Measurements from ENCODE around the gene TAS2R1. TPM values are rescaled to one million over a fixed set of nuclear protein-coding genes. Genes with fewer than 3 reads are reported as not detected.

TAS2R1 gene
- total and polyA plus RNA-seq, 2 donors from 2014 or later = not detected

DNA sequence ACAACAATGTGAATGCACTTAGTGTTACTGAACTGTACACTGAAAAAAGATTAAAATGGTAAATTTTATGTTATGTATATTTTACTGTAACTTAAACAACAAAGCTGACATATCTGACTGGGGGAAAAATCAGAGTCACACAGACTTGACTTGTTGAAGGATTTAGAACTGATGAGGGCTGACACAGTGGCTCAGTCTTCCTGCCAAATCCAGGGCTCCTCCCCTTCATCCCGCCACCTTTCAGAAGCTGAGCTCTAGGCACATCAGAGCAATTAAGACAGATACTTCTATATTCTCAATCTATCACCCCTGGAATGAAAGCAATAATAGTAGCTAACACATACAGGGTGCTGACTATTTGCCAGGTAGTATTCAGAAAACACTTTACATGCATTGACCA, 27.7 kb upstream of the TAS2R1 start:
- no peak for DNase-seq
- Histone ChIP-seq H3K9ac (ENCODE audit: low read length in 3 of 3) (no peak overlapping the region), H3K4me3 (ENCODE audit: low read length in 3 of 3) (no peak overlapping the region), H3K27me3 (ENCODE audit: control insufficient read depth, insufficient read depth, low read length) (no peaks in the 10 kb centered on the region), H3K27ac (ENCODE audit: low read depth in 2 of 2, low read length in 2 of 2) (no peak overlapping the region), H3K9me3 (ENCODE audit: control insufficient read depth in 2 of 3, insufficient read depth in 1 of 3, low read length in 3 of 3) (peaks cover 0 to 6% (median 0%) of the 10 kb centered on the region in 3 donors), H3K4me1 (ENCODE audit: control insufficient read depth in 2 of 3, insufficient read depth in 2 of 3, low read depth in 1 of 3, low read length in 3 of 3) (no peaks in the 10 kb centered on the region), H3K36me3 (ENCODE audit: control insufficient read depth in 2 of 3, insufficient read depth in 3 of 3, low read length in 3 of 3) (no peaks in the 10 kb centered on the region)
- intact Hi-C loops (cut with DNase I) = no loop called here
- no peak for FAIRE-seq
- TF ChIP-seq, protein P1, sequence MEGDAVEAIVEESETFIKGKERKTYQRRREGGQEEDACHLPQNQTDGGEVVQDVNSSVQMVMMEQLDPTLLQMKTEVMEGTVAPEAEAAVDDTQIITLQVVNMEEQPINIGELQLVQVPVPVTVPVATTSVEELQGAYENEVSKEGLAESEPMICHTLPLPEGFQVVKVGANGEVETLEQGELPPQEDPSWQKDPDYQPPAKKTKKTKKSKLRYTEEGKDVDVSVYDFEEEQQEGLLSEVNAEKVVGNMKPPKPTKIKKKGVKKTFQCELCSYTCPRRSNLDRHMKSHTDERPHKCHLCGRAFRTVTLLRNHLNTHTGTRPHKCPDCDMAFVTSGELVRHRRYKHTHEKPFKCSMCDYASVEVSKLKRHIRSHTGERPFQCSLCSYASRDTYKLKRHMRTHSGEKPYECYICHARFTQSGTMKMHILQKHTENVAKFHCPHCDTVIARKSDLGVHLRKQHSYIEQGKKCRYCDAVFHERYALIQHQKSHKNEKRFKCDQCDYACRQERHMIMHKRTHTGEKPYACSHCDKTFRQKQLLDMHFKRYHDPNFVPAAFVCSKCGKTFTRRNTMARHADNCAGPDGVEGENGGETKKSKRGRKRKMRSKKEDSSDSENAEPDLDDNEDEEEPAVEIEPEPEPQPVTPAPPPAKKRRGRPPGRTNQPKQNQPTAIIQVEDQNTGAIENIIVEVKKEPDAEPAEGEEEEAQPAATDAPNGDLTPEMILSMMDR (IDR thresholded peaks at IDR 0.05; ENCODE audit: borderline replicate concordance, extremely low read depth, insufficient read depth) = no peak

DNA sequence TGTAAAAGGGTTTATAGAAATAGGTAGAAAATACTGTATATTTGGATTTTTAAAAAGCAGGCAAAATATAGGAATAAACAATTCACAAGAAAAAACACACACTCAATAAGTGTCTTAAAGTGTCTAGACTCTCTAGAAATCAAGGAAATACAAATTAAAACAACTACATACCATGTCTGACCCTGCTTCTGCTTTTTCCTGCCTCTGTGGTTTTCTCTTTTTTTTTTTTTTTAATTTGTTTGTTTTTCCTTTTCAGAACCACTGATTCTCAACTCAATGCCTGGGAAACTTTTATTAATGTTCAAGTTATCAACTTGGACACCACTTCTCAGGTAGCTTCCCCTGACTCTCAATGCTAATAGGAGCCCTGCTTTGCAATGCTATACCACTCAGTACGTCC, 25.5 kb upstream of the TAS2R1 start:
- intact Hi-C loops (cut with DNase I) = no loop called here
- H3K27me3 ChIP-seq (ENCODE audit: control insufficient read depth, insufficient read depth, low read length) = no peaks in the 10 kb centered on the region
- H3K4me1 ChIP-seq (ENCODE audit: control insufficient read depth in 2 of 3, insufficient read depth in 2 of 3, low read depth in 1 of 3, low read length in 3 of 3) = no peaks in the 10 kb centered on the region
- H3K9ac ChIP-seq (ENCODE audit: low read length in 3 of 3) = no peak overlapping the region
- no peak overlapping the region for H3K4me3 ChIP-seq (ENCODE audit: low read length in 3 of 3)
- DNase-seq = no peak
- H3K36me3 ChIP-seq (ENCODE audit: control insufficient read depth in 2 of 3, insufficient read depth in 3 of 3, low read length in 3 of 3) = no peaks in the 10 kb centered on the region
- TF ChIP-seq, protein P1 (IDR thresholded peaks at IDR 0.05; ENCODE audit: borderline replicate concordance, extremely low read depth, insufficient read depth) = no peak
- no peak for FAIRE-seq
- H3K27ac ChIP-seq (ENCODE audit: low read depth in 2 of 2, low read length in 2 of 2) = no peak overlapping the region
- H3K9me3 ChIP-seq (ENCODE audit: control insufficient read depth in 2 of 3, insufficient read depth in 1 of 3, low read length in 3 of 3) = peaks cover 0 to 4% (median 0%) of the 10 kb centered on the region in 3 donors

- H3K9ac ChIP-seq (ENCODE audit: low read length in 3 of 3) = no peak overlapping the region
- DNase-seq (no peak), FAIRE-seq (no peak)
- intact Hi-C loops (cut with DNase I) = no loop called here
- H3K36me3 ChIP-seq (ENCODE audit: control insufficient read depth in 2 of 3, insufficient read depth in 3 of 3, low read length in 3 of 3) = no peaks in the 10 kb centered on the region
- no peaks in the 10 kb centered on the region for H3K9me3 ChIP-seq (ENCODE audit: control insufficient read depth in 2 of 3, insufficient read depth in 1 of 3, low read length in 3 of 3)
- no peaks in the 10 kb centered on the region for H3K4me1 ChIP-seq (ENCODE audit: control insufficient read depth in 2 of 3, insufficient read depth in 2 of 3, low read depth in 1 of 3, low read length in 3 of 3)
- no peak overlapping the region for H3K27ac ChIP-seq (ENCODE audit: low read depth in 2 of 2, low read length in 2 of 2)
- TF ChIP-seq, protein P1 (IDR thresholded peaks at IDR 0.05; ENCODE audit: borderline replicate concordance, extremely low read depth, insufficient read depth) = no peak
- H3K27me3 ChIP-seq (ENCODE audit: control insufficient read depth, insufficient read depth, low read length) = no peaks in the 10 kb centered on the region
- no peak overlapping the region for H3K4me3 ChIP-seq (ENCODE audit: low read length in 3 of 3)
Measured at GRCh38 chr5:9654886-9655285, 24.7 kb upstream of the TAS2R1 start.

DNA sequence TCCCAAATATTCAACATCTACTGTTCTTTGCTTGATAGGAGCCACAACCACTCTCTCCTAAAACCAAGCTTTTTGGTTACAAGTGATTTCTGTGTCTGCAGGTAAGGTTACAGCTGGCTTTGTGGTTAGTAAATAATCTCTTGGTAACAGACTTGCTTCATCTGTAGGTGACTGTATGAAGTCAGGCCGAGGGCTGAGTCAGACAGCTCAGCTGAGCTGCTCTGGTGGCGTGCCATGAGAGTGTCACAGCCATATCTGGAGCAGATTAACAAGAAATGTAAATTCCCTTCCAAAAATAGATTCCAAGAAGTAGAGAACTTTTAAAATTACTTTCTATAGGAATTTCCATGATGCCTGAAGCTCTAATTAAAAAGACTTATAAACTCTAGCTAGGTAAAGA, 23.7 kb upstream of the TAS2R1 start:
- TF ChIP-seq, protein P1 (IDR thresholded peaks at IDR 0.05; ENCODE audit: borderline replicate concordance, extremely low read depth, insufficient read depth) = no peak
- no peaks in the 10 kb centered on the region for H3K4me1 ChIP-seq (ENCODE audit: control insufficient read depth in 2 of 3, insufficient read depth in 2 of 3, low read depth in 1 of 3, low read length in 3 of 3)
- H3K36me3 ChIP-seq (ENCODE audit: control insufficient read depth in 2 of 3, insufficient read depth in 3 of 3, low read length in 3 of 3) = no peaks in the 10 kb centered on the region
- intact Hi-C loops (cut with DNase I) = no loop called here
- H3K27ac ChIP-seq (ENCODE audit: low read depth in 2 of 2, low read length in 2 of 2) = no peak overlapping the region
- FAIRE-seq (no peak), DNase-seq (peak in 2 of 5 donors; percentile 7 to 29)
- H3K4me3 ChIP-seq (ENCODE audit: low read length in 3 of 3) = no peak overlapping the region
- H3K9ac ChIP-seq (ENCODE audit: low read length in 3 of 3) = no peak overlapping the region
- H3K9me3 ChIP-seq (ENCODE audit: control insufficient read depth in 2 of 3, insufficient read depth in 1 of 3, low read length in 3 of 3) = no peaks in the 10 kb centered on the region
- no peaks in the 10 kb centered on the region for H3K27me3 ChIP-seq (ENCODE audit: control insufficient read depth, insufficient read depth, low read length)

Measured in kidney (tissue), 14 donors.